Endothelial cell (in vitro differentiated cells): ENCODE measurements around the gene RASA3. TPM values are rescaled to one million over a fixed set of nuclear protein-coding genes. Genes with fewer than 3 reads are reported as not detected.
"Not testable (repeated sequence)": the region's sequence is repeated elsewhere in the genome, so short reads cannot be mapped to it uniquely, and the experiment has no call there.

Experiments
- DNase-seq: peaks from one replicate; pipeline ENCODE4 v3.0.0; 2021; ENCODE audit warnings: low spot score
- H3K27ac Mint-ChIP-seq: one replicate; pipeline ENCODE4 v1.8.0; 2021; ENCODE audit warnings: mixed read lengths, inconsistent platforms; ENCODE audit not compliant: unreplicated experiment
- H3K27me3 Mint-ChIP-seq: one replicate; pipeline ENCODE4 v1.8.0; 2021; ENCODE audit warnings: mild to moderate bottlenecking, moderate library complexity, mixed read lengths, inconsistent platforms; ENCODE audit not compliant: unreplicated experiment
- H3K36me3 Mint-ChIP-seq: one replicate; pipeline ENCODE4 v1.8.0; 2021; ENCODE audit warnings: mild to moderate bottlenecking, low read depth, mixed read lengths, inconsistent platforms; ENCODE audit not compliant: unreplicated experiment
- H3K4me1 Mint-ChIP-seq: one replicate; pipeline ENCODE4 v1.8.0; 2021; ENCODE audit warnings: mild to moderate bottlenecking, mixed read lengths, inconsistent platforms; ENCODE audit not compliant: unreplicated experiment
- H3K4me3 Mint-ChIP-seq: one replicate; pipeline ENCODE4 v1.8.0; 2021; ENCODE audit warnings: mild to moderate bottlenecking, mixed read lengths, inconsistent platforms; ENCODE audit not compliant: unreplicated experiment
- H3K9me3 Mint-ChIP-seq: one replicate; pipeline ENCODE4 v1.8.0; 2021; ENCODE audit warnings: mixed read lengths, inconsistent platforms; ENCODE audit not compliant: unreplicated experiment
- total RNA-seq: library from RNA; stranded (reverse); fragmentation: NEBNext Ultra II Directional; extraction: Animal tissue kit (Norgen Biotek cat#: 25700); gene quantifications from one replicate; pipeline ENCODE4 v1.2.1, GENCODE V29; 2021; ENCODE audit not compliant: unreplicated experiment
- TF ChIP-seq, protein P1 (sequence below): fragments of 200-600 bp; sonication (generic); IDR thresholded peaks from one replicate; pipeline ENCODE4 v1.5.0; 2021; ENCODE audit warnings: antibody characterized with exemption; ENCODE audit not compliant: unreplicated experiment

RASA3 gene
- total RNA-seq, 1 donor from 2014 or later: 34.0 TPM

DNA sequence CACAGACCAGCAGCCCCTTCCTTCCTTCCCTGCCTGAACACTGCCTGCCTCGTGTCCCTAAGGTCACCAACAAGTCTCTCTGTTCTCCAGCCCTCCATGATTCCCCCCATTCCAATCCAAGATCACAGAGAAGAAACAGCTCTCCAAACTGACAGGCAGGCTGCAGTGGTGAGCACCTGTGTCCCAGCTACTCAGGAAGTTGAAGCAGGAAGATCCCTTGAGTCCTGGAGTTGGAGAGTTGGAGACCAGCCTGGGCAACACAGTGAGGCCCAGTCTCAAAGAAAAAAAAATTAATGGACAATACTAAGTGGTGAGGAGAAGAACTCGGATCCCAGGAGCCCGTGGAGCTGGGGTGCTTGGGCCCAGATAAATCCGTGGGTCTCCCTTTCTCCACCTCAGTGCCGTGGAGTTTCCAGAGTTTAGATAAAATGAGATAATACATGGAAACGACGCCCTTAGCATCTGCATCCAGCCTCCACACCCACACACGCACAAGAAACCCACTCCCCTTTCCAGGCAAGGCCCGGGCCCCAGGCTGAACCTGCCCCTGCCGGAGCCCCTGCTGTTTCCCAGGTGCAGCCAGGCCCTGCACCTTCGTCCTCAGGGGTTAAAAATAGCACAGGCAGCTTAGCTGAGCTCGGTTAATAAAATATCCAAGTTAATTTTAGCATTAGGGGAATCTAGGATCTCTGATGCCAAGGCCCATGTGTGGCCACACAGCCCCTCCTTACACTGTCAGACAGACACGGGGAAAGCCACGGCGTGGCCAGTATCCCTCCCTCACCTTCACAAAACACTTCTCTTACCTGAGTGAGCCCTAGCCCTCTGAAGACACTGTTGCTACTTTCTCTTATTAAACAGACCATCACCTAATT lies 4.7 kb downstream of the RASA3 start:
- Mint-ChIP-seq H3K4me3 (peak overlapping the region; percentile 35), H3K9me3 (no peaks in the 10 kb centered on the region), H3K27me3 (peaks cover 29% of the 10 kb centered on the region), H3K27ac (peak overlapping the region; percentile 67), H3K36me3 (peaks cover 17% of the 10 kb centered on the region), H3K4me1 (peaks cover 57% of the 10 kb centered on the region)
- TF ChIP-seq, protein P1, sequence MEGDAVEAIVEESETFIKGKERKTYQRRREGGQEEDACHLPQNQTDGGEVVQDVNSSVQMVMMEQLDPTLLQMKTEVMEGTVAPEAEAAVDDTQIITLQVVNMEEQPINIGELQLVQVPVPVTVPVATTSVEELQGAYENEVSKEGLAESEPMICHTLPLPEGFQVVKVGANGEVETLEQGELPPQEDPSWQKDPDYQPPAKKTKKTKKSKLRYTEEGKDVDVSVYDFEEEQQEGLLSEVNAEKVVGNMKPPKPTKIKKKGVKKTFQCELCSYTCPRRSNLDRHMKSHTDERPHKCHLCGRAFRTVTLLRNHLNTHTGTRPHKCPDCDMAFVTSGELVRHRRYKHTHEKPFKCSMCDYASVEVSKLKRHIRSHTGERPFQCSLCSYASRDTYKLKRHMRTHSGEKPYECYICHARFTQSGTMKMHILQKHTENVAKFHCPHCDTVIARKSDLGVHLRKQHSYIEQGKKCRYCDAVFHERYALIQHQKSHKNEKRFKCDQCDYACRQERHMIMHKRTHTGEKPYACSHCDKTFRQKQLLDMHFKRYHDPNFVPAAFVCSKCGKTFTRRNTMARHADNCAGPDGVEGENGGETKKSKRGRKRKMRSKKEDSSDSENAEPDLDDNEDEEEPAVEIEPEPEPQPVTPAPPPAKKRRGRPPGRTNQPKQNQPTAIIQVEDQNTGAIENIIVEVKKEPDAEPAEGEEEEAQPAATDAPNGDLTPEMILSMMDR: no peak
- DNase-seq: no peak

DNA sequence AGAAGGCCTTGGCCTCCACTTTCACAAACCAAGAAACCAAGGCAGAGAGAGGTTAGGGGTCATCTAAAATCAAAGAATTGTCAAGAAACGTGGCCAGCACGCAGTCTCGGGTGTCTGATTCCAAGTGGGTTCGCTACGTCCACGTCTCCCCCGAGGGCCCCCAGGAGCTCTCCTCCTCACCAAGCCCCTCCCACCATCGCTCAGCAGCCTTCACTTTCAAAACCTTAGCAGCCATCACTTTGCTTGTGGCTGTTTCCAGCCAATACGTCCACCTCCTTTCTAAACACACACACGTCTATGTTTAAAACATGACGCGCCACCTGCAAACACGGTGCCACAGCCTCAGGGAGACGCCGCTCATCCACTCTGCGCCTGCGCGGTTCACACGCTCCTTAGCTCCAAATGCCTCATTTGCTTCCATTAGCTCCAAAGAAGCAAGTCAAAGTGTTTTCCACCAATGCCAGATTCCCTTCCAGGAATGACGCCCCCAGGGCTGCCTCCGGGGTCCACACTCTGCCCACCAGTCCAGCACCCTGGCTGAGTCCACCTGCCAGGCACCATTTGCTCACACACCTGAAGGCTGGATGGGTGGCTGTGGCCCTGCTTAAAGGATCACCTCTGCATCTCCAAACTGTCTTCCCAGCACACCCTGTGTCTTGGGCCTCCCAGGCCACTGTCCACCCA lies 5.5 kb downstream of the RASA3 start:
- H3K27ac Mint-ChIP-seq: peak overlapping the region; percentile 67

DNA sequence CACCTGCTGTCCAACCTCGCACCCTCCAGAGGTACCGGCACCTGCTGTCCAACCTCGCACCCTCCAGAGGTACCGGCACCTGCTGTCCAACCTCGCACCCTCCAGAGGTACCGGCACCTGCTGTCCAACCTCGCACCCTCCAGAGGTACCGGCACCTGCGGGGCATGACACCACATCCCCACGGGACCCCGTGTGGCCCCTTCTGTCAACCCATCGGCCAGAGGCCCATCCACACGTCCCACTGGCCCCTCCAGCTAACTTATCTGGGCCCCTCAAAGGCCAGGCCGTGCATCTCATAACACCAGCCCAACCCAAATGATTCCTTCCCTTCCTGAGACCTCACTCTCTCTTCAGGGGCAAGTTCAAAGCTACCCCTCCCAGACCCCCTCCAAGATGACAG lies 6.3 kb downstream of the RASA3 start:
- H3K4me3 Mint-ChIP-seq, H3K9me3 Mint-ChIP-seq, DNase-seq, H3K27ac Mint-ChIP-seq: not testable (repeated sequence)
- H3K4me1 Mint-ChIP-seq: peaks cover 57% of the 10 kb centered on the region
- peaks cover 21% of the 10 kb centered on the region for H3K27me3 Mint-ChIP-seq
- H3K36me3 Mint-ChIP-seq: peaks cover 11% of the 10 kb centered on the region

More for the DNA sequence above, 5.5 kb downstream of the RASA3 start:
- DNase-seq: no peak
- Mint-ChIP-seq H3K36me3 (peaks cover 17% of the 10 kb centered on the region), H3K4me1 (peaks cover 57% of the 10 kb centered on the region), H3K4me3 (peak overlapping the region; percentile 35), H3K9me3 (no peaks in the 10 kb centered on the region), H3K27me3 (peaks cover 29% of the 10 kb centered on the region)
- TF ChIP-seq, protein P1: no peak

DNA sequence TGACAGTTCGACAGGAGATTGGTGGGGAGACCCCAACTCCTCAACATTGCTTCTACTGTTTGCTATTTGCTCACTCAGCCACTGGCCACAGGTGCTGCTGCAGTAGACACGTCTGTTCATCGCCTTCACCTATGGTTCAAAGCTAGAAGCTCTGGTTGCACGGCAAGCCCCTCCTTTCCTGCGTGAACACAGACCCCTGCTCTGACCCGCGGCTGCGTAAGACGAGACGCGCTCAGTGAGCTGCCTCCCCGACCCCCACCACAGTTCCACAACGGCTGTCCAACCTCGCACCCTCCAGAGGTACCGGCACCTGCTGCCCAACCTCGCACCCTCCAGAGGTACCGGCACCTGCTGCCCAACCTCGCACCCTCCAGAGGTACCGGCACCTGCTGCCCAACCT lies 6.8 kb downstream of the RASA3 start:
- DNase-seq: no peak
- peaks cover 9% of the 10 kb centered on the region for H3K36me3 Mint-ChIP-seq
- TF ChIP-seq, protein P1: no peak
- no peak overlapping the region for H3K27ac Mint-ChIP-seq
- no peaks in the 10 kb centered on the region for H3K9me3 Mint-ChIP-seq
- H3K4me3 Mint-ChIP-seq: no peak overlapping the region
- peaks cover 56% of the 10 kb centered on the region for H3K4me1 Mint-ChIP-seq
- peaks cover 20% of the 10 kb centered on the region for H3K27me3 Mint-ChIP-seq

DNA sequence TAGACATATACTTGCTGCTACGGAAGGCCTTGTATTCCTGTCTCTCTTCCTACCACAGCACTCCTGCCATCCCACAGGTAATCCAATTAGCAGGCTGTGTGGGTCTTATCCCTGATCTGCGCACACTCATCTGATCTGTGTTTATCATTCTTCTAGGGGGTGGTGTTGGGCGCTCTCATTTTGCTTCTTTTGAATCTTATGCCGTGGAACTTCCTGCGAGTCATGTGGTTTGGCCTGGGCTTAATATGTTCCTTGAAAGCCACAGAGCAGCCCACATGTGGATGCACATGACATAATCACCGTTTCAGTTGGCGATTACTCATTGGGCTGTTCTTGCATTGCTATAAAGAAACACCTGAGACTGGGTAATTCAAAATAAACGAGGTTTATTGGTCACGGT lies 7.5 kb downstream of the RASA3 start:
- H3K27ac Mint-ChIP-seq: no peak overlapping the region
- H3K27me3 Mint-ChIP-seq: peaks cover 22% of the 10 kb centered on the region
- peaks cover 9% of the 10 kb centered on the region for H3K36me3 Mint-ChIP-seq
- H3K9me3 Mint-ChIP-seq: no peaks in the 10 kb centered on the region
- TF ChIP-seq, protein P1: no peak
- H3K4me3 Mint-ChIP-seq: no peak overlapping the region
- peaks cover 53% of the 10 kb centered on the region for H3K4me1 Mint-ChIP-seq
- DNase-seq: no peak
